HG02759 (cell line): ENCODE results near the gene CRB1.
"Not testable (repeated sequence)": the region's sequence is repeated elsewhere in the genome, so short reads cannot be mapped to it uniquely, and the experiment has no call there.

Experiments used
- ATAC-seq: cut with Tn5 transposase; IDR thresholded peaks from one replicate; pipeline ENCODE4 v1.9.1; 2021; ENCODE audit warnings: mild to moderate bottlenecking, moderate library complexity; ENCODE audit not compliant: unreplicated experiment

The CRB1 gene

DNA sequence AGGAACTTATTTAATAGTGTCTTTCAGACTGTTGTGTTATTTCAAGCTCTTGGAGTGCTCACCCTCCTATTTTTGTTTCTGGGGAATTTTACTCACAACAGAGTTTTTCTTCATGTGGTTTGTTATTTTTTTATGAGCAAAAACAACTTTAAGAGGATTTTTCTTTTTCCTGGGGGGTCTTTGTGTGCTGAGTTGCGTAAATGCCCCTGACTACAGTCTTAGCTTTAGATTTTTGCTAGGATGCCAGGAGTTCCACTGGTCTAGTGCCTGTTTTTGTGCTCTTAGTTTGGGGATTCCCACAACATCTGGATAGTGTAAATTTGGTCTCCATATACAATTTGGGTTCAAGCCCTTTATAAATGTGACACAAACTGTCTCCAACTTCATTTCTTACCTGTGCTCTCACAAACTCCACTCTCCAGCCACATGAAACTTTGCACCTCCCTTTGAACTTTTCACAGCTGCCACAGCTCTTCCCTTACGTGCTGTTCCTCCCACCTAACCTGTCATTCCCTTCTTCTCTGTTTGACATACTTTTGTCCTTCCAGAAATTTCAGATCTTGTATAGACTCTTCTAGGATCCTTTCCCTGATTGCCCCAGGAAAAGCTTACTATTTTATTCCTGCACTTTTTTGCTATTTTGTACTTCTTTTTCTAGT, 180.2 kb downstream of the CRB1 start:
- ATAC-seq: no peak

DNA sequence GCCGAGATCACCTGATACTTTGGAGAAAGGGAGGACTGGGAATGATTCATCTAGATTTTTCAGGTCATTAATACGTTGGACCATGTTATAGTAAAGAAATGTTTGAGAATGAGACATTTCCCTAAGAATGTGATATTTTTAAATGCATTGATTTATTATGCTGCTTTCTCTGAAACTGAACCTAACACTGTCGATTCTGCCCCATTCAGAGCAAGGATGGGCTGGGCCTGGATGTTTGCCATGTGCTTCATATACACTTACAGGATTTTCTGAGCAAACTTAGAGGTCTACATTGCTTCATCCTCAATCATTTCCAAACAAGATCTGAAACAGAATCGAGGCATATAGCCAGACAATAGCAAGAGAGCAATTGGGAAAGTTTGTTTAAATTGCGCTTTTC, 183.3 kb downstream of the CRB1 start:
- no peak for ATAC-seq

DNA sequence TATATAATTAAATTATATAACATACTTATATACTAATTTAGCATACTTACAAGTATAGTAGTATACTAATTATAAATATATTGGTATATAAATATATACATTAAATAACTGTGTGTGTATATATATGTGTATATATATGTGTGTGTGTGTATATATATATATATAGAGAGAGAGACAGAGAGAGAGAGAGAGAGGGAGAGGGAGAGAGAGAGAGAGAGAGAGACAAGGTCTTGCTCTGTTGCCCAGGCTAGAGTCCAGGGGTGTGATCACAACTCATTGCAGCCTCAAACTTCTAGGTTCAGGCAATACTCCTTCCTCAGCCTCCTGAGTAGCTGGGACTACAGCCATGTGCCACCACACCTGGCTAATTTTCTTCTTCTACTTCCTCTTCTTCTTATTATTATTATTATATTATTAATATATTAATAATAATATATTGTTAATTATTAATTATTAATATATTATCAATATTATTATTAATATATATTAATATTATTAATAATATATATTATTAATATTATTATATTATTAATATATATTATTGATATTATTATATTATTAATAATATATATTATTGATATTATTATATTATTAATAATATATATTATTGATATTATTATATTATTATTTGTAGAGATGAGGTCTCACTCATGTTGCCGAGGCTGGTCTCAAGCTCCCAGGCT, 185.5 kb downstream of the CRB1 start:
- no peak for ATAC-seq

DNA sequence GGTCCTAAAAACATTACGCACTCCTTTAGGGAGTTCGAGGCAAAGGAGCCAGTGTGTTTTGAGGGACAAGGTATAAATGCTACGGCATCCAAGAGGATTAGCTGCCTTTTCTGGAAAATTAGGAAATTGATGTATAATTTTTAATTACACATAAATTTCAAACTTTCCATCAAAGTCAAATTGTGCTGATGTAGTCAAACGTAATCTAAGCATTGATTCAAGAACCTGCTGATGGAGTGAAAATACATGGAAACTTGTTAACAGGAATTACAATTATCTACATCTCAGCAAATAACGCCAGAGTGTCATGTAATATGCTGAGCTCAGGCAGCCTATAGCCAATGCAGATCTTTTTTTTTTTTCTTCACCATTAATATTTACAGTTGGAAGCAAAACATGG, 194.5 kb downstream of the CRB1 start:
- ATAC-seq: no peak

DNA sequence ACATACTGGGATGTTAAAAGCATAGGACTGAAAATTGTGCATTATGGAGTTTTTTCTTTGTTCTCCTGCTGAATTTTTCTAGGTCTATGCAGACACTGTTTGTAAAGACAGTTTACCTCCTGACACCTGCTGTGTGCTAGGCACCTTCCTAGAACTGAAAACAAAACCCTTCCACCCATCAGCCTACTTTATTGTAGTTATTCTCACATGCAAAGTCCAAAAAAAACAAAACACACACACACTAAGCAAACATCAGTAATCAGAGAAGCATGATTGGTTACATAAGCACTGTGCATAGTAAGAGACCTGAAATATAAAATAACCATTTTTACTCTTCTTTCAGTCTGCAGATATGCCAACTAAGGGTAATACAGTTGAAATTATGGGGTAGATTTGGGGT, 195.1 kb downstream of the CRB1 start:
- ATAC-seq: no peak

DNA sequence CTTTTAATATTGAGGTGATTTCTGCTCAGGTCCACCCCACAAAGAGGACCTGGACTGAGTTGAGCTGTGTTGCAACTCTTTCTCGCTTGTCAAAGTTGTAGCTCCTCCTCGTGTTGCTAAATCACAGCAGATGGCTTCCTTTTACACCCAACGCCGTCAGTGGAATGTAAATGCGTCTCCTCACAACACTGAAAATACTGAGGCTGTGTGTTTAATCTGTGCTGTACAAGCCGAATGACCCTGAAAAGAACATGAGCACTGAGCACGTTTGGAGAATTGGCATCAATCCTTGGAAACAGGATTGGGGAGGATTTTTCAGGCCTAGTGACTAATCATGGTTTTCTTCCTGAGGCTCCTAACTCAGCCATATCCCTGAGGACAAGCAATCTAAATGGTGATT, 196.0 kb downstream of the CRB1 start:
- no peak for ATAC-seq

DNA sequence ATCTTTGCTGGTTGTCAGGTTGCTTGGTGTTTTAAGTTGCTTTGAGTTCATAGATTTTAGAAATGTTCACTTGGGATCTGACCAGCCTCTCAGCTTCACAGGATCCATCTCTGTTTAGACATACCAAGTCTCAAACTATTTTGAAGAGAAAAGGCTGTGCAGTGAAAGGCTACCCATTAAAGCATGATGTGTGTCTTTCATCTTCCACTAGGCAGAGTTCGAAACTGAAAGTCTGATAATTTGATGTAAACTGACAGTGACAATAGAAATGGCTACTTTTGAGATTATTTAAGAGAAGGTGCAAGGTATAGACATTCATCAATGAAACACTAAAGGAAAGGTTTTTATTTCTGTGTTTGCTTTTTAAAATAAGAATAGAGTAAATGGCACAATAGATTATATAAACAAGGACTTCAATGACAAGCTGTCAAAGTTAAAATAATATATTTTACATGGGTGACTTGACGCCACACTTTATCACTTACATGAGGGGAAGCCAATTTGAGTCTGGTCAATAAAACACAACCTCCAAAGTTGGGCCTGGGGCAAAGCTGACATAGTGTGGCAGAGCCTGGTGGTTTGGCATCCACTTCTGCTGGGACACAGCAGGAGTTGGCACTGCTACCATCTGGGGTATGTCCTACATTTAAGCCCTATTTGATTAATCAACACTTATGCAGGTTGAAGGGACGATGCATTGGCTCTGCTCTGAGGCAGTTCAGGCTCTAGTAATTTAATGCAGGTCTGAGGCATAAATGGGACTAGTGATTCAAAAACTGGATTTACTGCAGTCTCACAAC, 197.7 kb downstream of the CRB1 start:
- ATAC-seq: no peak

DNA sequence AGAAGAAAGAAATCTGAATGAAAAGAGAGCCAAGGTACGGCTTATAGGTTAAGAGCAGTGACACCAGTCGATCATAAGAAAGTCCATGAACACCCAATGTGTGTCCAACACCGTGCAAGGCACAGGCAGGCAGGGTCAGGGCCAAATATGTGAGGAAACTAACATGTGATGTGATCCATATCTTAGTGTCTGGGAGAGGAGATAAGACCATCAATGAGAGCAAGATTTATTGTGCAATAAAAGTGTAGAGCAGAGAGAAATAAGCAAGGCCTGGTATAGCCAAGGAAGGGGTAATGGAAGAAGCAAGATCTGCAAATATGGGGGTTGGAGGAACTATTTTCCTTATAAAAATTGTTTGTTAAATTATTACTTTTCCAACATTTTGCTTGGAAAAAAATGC, 198.8 kb downstream of the CRB1 start:
- no peak for ATAC-seq

- no peak for ATAC-seq
Measured at GRCh38 chr1:197467881-197468280, 199.8 kb downstream of the CRB1 start.

DNA sequence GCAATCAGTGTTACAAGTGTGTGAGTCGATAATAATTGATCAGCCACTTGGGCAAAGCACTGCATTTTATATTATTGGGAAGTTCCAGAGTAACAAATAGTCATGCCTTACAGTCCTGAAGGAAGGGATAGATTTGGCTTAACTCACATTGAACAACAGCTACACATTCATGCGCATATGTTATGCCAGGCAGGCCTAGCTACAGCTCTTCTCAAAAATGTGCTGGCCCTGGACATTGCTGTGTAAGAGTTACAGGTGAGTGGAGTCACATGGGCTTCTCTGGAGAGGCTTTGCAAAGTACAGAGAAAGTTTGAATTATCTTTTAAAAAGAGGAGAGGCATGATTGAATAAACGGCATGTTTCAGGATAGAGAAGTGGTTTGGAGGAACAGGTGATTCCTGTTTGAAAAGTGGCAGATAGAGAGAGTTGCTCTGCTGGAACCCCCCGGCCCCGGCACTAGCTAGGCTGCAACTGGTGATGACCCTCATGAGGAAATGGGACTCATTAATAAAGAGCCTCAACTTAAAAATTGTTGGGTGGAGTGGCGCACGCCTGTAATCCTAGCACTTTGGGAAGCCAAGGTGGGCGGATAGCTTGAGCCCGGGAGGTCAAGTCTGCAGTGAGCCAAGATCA, 200.6 kb downstream of the CRB1 start:
- ATAC-seq: no peak

DNA sequence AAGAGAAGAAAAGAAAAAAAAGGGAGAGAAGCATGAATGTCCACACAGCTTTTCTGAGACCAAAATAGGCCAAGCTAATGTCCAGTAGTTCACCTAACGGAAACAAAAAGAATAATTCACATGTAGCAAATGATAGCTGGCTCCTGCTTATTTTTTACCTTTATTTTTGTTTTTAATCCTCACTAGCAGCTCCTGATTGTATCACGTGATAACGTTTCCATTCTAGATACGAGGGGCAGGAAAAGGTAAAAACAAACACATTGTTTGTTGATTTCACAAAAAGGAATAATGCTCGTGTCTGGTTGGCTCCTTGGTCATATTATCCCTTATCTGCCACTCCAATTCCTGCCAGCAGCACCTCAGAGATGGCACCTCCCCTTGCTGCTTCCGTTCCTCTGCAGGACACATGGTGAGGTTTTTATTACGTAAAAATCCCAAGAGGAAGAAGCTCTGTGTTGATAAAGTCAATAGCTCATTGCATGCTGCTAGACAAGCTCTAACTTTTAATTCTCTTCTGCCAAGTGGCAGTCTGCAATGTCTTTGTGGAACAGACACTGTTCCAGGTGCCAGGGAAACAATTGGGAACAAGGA, 201.7 kb downstream of the CRB1 start:
- ATAC-seq: no peak

DNA sequence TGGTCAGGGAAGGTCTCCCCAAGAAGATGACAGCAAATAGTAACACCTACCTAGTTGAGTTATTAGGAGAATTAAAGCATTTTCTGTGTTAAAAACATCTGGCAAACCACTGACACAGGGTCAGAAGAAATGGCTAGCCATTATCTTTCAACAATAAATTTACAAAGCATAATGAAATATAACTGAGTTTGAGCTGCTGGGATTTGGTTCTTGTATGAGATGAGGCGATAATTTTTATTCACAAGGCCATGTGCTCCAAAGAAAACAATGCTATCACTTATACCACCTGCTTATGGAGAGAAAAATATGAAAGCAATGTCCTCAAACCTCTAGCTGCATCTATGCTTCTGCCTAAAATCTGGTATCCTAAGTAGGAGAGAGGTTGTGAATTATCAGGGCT, 202.3 kb downstream of the CRB1 start:
- ATAC-seq: no peak

- ATAC-seq: no peak
Measured at GRCh38 chr1:197471248-197471985, 203.4 kb downstream of the CRB1 start.

GRCh38 chr1:197472141-197472540, 204.1 kb downstream of the CRB1 start:
- no peak for ATAC-seq

DNA sequence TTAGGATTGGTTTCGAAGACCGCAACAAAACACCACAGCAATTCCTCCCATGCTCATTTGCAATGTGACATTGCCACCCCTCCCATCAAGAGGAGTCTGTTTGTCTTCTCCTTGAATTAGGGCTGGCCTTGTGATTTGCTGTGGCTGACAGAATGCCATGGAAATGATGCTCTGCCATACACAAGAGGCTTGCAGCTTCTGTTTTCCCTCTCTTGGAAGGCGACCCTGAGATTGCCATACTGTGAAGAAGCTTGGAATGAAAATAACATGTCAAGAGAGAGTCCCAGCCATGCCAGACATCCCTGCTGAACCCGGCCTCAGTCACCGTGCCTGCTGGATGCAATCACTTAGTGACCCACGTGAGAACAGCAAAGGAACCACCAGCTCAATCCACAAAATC, 212.4 kb downstream of the CRB1 start:
- no peak for ATAC-seq

GRCh38 chr1:197481101-197481500, 213.0 kb downstream of the CRB1 start:
- ATAC-seq: no peak

GRCh38 chr1:197485790-197486189, 217.7 kb downstream of the CRB1 start:
- no peak for ATAC-seq

DNA sequence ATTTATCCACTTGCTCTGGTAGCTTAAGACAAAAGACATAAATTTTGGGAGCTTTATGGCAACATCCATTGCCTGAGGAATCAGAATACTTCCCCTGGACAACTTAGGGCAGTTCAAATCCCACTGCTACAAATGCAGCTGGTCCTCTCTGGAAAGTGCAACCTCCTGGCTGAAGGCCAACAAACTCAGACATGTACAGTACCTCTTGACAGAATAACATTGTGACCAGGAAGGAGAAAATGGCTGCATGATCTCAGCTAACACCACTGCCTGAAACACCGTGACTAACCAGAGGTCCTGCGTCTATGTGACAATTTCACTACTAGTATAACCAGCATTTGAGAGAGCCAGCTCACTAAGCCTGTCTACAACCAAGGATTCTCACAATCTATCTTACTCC, 218.9 kb downstream of the CRB1 start:
- ATAC-seq: no peak

- ATAC-seq: not testable (repeated sequence)
Measured at GRCh38 chr1:197491505-197491904, 223.5 kb downstream of the CRB1 start.

DNA sequence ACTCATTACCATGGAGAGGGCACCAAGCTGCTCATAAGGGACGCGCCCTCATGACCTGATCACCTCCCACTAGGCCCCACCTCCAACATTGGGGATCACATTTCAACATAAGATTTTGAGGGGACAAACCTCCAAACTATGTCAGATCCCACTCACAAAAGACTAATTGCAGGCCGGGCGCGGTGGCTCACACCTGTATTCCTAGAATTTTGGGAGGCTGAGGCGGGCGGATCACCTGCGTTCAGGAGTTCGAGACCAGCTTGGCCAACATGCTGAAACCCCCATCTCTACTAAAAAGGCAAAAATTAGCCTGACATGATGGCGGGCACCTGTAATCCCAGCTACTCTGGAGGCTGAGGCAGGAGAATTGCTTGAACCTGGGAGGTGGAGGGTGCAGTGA, 228.7 kb downstream of the CRB1 start:
- no peak for ATAC-seq
